Daoy (cell line): ENCODE data around the gene DAZAP2. TPM values are rescaled to one million over a fixed set of nuclear protein-coding genes. Genes with fewer than 3 reads are reported as not detected.

Source experiments
- DNase-seq: peaks from one replicate; pipeline ENCODE4 v3.0.0-alpha.2; 2015; ENCODE audit warnings: low read depth
- total RNA-seq: library from RNA; depleted of rRNA; stranded (reverse); fragments of >200 nt; shearing (Covaris generic); gene quantifications from 2 replicates; pipeline ENCODE4 v1.2.3, GENCODE V29; 2014; rRNA removed

DAZAP2 gene, protein sequence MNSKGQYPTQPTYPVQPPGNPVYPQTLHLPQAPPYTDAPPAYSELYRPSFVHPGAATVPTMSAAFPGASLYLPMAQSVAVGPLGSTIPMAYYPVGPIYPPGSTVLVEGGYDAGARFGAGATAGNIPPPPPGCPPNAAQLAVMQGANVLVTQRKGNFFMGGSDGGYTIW
- 226 and 263 TPM in 2 replicates for total RNA-seq

DNA sequence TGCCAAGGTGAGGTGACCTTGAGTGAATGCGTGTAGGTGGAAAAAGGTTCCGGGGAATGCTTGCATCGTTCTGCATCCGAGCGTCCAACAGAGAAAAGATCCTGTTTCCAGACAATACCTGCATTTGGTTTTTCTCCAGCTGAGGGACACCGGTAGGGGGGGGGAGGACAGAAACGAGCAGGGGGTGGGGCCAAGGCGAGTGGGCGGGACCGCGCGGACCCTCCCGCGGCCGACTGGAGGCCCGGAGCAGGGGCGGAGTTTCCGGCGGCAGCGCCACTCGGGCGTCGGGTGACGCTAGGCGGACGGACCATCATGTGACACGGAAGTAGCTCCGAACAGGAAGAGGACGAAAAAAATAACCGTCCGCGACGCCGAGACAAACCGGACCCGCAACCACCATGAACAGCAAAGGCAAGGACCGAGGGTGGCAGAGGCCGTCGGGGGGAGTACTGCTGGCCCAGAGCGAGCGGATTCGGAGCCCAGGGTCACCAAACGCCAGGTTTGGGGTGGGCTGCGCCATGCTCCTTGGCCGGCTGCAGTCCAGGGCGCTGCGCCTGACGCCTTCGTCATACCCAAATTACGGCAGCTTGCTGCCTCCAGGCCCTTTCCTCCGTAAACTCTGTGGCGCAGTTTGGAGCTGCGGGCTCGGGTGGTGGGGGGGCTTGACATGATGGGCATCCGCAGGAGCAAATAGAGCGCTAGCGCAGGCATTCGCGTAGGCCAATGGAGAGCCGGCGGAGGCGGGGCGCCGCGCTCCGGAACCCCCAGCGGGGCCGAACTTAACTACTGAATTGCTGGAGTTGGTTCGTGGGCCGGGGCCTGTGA lies at the start of gene DAZAP2:
DAZAP2 (plus strand) TSS at position 317 of the 825 bp plus-strand sequence; CDS start at position 399, 82 bp downstream.
- DNase-seq: peak; percentile 98

DNA sequence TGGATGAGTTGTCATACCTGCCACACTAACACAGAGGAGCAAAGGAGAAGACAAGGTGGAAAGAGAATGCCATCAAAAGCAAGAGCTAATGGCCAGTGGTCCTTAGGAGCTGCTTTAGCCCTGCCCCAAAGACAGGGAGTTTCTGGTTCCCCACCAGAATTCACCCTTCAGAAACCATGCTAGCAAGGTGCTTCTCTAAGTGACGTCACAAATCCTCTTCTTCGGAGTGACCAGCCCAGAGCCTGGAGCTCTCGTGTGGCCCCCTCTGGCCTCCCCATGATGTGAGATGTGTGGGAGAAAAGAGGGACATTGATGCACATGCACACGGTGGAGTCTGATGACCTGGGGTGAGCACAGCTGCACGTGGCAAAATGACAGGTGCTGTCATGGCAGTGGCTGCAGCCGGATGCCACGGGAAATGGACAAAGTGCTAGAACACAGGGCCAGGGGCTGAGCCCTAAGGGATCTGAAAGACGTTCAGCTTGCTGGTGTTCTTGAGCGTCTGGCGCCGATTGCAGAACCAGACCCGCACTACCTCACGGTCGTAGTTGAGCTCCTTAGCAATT lies 48.8 kb upstream of the DAZAP2 start:
- no peak for DNase-seq

DNA sequence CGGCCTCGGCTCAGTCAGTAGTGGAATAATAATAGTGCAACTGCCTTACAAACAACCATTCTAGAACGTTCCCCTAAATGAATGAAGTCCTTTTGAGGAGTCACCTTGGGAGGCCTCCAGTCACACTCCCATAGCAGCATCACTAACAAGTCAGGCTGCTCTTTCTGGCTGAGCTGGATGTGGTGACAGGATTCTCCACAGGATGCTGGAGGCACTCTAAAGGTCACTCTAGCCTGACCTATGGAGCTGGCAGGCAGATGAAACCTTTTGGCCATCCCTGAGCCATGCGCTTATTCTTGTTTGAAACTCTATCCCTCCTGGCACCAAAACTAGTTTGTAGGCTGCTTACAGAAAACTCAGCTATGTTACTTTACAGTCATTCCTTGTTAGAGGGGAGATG lies 47.8 kb upstream of the DAZAP2 start:
- DNase-seq: no peak

GRCh38 chr12:51191516-51192283 lies 46.9 kb upstream of the DAZAP2 start:
- no peak for DNase-seq

DNA sequence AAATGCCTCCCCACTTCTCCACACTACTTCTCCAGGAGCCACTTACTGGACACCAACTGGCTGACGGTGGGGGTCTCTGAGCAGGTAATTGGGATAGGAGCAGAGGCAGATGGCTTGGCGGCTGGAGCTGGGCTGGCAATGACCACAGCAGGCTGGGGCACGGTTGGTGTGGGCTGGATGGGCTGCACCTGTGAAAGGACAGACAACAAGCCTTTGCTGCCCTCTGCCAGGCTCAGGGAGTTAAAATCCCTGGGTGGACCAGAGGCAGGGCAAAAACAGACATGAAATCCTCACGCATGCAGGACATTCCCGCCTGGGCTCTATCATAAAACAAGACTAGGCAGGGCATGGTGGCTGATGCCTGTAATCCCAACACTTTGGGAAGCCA lies 46.3 kb upstream of the DAZAP2 start:
- DNase-seq: no peak

GRCh38 chr12:51195841-51196240 lies 42.8 kb upstream of the DAZAP2 start:
- DNase-seq: no peak

GRCh38 chr12:51196547-51196946 lies 42.1 kb upstream of the DAZAP2 start:
- no peak for DNase-seq

- DNase-seq: no peak
Observed at GRCh38 chr12:51197736-51198567, 40.7 kb upstream of the DAZAP2 start.

DNA sequence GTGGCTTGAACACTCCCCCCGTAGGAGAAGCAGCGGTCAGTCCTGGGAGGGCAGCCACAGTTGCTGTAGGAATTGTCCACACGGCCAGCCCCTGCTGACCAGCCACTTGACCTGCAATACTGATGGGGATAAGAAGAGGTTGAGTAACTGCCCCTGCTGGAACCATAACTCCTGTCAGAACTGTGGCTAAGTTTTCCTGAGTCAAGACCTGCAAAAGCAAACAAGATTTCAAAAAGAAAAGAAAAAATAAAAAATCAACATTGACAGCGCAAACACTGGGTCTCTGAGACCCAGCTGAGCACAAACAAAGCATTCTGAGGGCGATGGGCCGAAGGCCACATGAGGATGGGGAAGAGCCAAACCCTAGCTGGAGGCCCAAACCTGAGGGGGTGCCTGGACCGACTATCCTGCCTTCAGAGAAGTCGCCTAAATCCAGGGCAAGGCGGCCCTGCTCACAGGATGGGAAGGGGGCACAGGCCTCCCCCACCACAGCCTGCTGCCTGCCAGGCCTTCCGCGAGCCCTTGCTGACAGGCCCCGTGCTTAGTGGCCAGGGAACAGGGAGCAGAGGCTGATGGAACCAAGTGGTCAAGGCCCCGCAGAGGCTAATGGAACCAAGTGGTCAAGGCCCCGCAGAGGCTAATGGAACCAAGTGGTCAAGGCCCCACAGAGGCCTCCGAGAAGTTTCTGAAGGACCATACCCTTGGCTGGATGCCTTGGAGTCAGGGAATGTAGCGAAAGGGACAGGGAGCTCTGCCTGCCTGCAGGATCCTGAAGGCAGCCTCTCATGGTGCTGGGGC lies 39.9 kb upstream of the DAZAP2 start:
- no peak for DNase-seq

- DNase-seq: no peak
Observed at GRCh38 chr12:51199366-51199945, 39.2 kb upstream of the DAZAP2 start.

DNA sequence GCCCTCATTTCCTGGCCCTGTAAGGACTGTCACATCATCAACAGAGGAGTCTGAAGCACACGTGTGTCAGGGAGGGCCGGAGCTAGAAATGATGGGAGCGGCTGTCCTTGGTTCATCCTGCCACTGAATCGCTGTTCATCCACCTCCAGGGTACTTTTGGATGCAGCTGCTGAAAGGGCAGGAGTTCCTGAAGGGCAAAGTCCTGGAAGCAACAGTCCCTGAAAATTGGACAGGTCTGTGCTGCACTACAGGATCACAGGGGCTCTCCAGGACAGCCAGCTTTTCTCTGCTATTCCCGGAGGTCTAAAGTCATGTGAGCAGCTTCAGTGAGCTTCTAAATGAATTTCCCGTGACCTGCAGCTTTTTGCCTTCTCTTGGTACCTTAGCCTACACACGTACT lies 38.5 kb upstream of the DAZAP2 start:
- no peak for DNase-seq

- DNase-seq: no peak
Observed at GRCh38 chr12:51200806-51201205, 37.8 kb upstream of the DAZAP2 start.

DNA sequence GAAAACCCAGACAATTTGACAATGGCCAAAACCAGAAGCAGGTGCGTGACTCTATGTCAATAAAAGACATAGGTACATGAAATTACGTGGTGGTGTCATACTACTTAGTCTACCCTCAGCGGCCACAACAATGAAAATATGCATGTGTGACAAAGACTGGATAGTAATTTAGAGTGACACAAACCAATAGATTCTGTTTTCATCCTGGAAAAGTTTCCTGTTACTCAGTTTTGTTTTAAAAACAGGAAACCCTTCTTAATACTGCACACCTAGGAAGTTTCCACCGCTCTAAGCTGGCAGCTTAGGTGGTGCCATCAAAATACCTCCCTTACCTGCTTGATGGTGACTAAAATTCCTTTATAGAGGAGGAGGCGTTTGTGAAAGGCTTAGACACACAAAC lies 35.9 kb upstream of the DAZAP2 start:
- DNase-seq: no peak

DNA sequence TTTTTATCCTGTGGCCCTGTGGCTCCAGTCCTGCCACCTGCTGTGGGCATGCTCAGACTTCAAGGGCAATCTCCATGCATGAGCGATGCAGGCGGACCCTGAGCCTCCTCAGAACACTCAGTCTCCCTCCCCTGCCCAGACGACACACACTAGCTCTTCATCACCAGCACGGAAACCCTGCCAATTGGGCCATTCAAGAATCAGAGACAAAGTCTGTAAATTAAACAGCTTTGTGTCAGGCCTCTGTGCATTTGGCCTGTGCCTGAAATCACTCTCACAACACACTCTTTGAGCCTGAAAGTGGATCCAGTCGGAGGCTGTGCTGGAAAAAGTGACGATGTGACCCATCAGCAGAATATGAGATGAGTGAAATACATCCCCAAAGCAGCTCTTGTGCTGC lies 33.3 kb upstream of the DAZAP2 start:
- DNase-seq: no peak

DNA sequence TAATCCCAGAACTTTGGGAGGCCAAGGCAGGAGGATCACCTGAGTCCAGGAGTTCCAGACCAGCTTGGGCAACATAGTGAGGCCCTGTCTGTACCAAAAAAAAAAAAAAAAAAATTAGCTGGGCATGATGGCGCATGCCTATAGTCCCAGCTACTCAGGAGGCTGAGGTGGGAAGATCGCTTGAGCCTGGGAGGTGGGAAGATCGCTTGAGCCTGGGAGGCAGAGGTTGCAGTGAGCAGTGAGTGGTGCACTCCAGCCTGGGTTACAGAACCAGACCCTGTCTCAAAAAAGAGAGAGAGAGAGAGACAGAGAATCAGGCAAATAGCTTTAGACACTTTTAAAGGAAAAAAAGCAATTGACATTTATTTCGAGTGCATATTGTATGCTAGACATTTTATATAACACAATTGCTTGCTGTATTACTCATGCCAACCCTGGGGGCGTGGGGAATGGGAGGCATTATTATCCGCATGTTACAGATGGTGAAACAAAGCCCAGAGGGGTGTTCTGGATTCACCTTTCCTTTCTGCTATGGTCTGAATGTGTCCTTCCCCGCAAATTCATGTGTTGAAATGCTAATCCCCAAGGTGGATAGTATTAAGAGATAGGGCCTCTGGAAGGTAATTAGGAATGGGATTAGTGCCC lies 30.5 kb upstream of the DAZAP2 start:
- DNase-seq: no peak

DNA sequence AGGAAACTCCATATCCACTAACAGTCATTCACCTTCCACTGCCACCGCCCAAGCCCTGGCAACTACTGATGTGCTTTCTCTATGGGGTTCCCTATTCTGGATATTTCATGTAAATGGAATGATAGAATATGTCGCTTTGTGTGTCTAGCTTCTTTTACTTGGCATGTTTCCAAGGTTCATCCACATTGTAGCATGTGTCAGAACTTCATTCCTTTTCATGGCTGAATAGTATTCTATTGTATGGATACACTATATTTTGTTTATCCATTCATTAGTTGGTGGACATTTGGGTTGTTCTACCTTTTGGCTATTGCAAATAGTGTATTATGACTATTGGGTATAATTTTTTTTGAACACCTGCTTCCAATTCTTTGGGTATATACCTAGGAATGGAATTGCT lies 29.4 kb upstream of the DAZAP2 start:
- no peak for DNase-seq

GRCh38 chr12:51210690-51211395 lies 27.8 kb upstream of the DAZAP2 start:
- DNase-seq: no peak

- no peak for DNase-seq
Observed at GRCh38 chr12:51214895-51215294, 23.7 kb upstream of the DAZAP2 start.

- no peak for DNase-seq
Observed at GRCh38 chr12:51216642-51217041, 22.0 kb upstream of the DAZAP2 start.
